Stomach smooth muscle (tissue), 2 donors: ENCODE results near the gene HIGD2B.
"Not testable (repeated sequence)": the region's sequence is repeated elsewhere in the genome, so short reads cannot be mapped to it uniquely, and the experiment has no call there.

Experiments used
- H3K27ac ChIP-seq: one replicate; pipeline ENCODE4 v1.7.0; 2013; ENCODE audit warnings: mild to moderate bottlenecking, low read length, inconsistent platforms
- H3K27me3 ChIP-seq, 2 donors: one replicate each; pipeline ENCODE4 v1.7.0; 2013; ENCODE audit warnings: low read length in 2 of 2; ENCODE audit not compliant: insufficient read depth in 2 of 2, control insufficient read depth in 1 of 2
- H3K36me3 ChIP-seq, 2 donors: one replicate each; pipeline ENCODE4 v1.7.0; 2013; ENCODE audit warnings: low read length in 2 of 2; ENCODE audit not compliant: control insufficient read depth in 2 of 2, insufficient read depth in 2 of 2
- H3K4me1 ChIP-seq: one replicate; pipeline ENCODE4 v1.7.0; 2013; ENCODE audit warnings: low read length; ENCODE audit not compliant: control insufficient read depth, insufficient read depth
- H3K4me3 ChIP-seq, 2 donors: one replicate each; pipeline ENCODE4 v1.7.0; 2013; ENCODE audit warnings: low read length in 2 of 2
- H3K9ac ChIP-seq, 2 donors: one replicate each; pipeline ENCODE4 v1.7.0; 2013; ENCODE audit warnings: low read length in 2 of 2, mild to moderate bottlenecking in 1 of 2
- H3K9me3 ChIP-seq, 2 donors: one replicate each; pipeline ENCODE4 v1.7.0; 2013; ENCODE audit warnings: low read length in 2 of 2; ENCODE audit not compliant: control insufficient read depth in 2 of 2
- donor health status: healthy.
- donor health status: Pancreatic carcinoma.

The HIGD2B gene

GRCh38 chr15:72639759-72640483 lies 46.1 kb downstream of the HIGD2B start:
- not testable (repeated sequence) for H3K4me3 ChIP-seq, H3K9me3 ChIP-seq, H3K27ac ChIP-seq, H3K4me1 ChIP-seq, H3K27me3 ChIP-seq, H3K36me3 ChIP-seq, H3K9ac ChIP-seq

- H3K27me3 ChIP-seq, H3K36me3 ChIP-seq, H3K4me1 ChIP-seq, H3K9me3 ChIP-seq, H3K27ac ChIP-seq, H3K9ac ChIP-seq: not testable (repeated sequence)
- H3K4me3 ChIP-seq: peak overlapping the region in 1 of 2 donors; percentile 47
Measured at GRCh38 chr15:72636519-72637282, 49.3 kb downstream of the HIGD2B start.

- H3K36me3 ChIP-seq, H3K4me1 ChIP-seq, H3K9ac ChIP-seq, H3K4me3 ChIP-seq, H3K9me3 ChIP-seq, H3K27ac ChIP-seq, H3K27me3 ChIP-seq: not testable (repeated sequence)
Measured at GRCh38 chr15:72629068-72629570, 56.9 kb downstream of the HIGD2B start.

- not testable (repeated sequence) for H3K27me3 ChIP-seq, H3K4me3 ChIP-seq, H3K9me3 ChIP-seq, H3K36me3 ChIP-seq, H3K4me1 ChIP-seq, H3K9ac ChIP-seq, H3K27ac ChIP-seq
Measured at GRCh38 chr15:72628249-72629067, 57.5 kb downstream of the HIGD2B start.

GRCh38 chr15:72626153-72626552 lies 59.8 kb downstream of the HIGD2B start:
- not testable (repeated sequence) for H3K9me3 ChIP-seq, H3K9ac ChIP-seq, H3K4me1 ChIP-seq, H3K27ac ChIP-seq, H3K4me3 ChIP-seq, H3K27me3 ChIP-seq, H3K36me3 ChIP-seq
